HCT116 (cell line): ENCODE data around the gene SIRPA.

Experiments used
- CTCF ChIP-seq, 3 experiments: fragments of 200-600 bp in 1 of 3; sonication (generic) in 1 of 3; IDR thresholded peaks in 2 of 3; conservative IDR thresholded peaks in 1 of 3; 2 replicates each; pipeline ENCODE4 v1.5.1; 2012 to 2017; ENCODE audit warnings: low read depth in 2 of 3, low read length in 2 of 3, antibody characterized with exemption in 1 of 3, borderline replicate concordance in 1 of 3, control low read depth in 1 of 3, mild to moderate bottlenecking in 1 of 3, mixed read lengths in 1 of 3, mixed run types in 1 of 3, moderate library complexity in 1 of 3; ENCODE audit not compliant: insufficient read depth in 1 of 3
- EZH2phosphoT487 ChIP-seq: fragments of 200-600 bp; IDR thresholded peaks from 2 replicates; pipeline ENCODE4 v1.6.1; 2018; ENCODE audit warnings: antibody characterized with exemption, borderline replicate concordance
- POLR2A ChIP-seq: IDR thresholded peaks from 2 replicates; pipeline ENCODE4 v1.7.0; 2011; ENCODE audit warnings: borderline replicate concordance; ENCODE audit not compliant: insufficient read depth, insufficient read length; ENCODE audit errors: extremely low read depth
- ZNF274 ChIP-seq: fragments of 200-500 bp; sonication (Bioruptor generic); IDR thresholded peaks from 2 replicates; pipeline ENCODE4 v1.6.1; 2014; ENCODE audit warnings: mild to moderate bottlenecking, low read depth, low read length, inconsistent platforms

- TF ChIP-seq CTCF (IDR thresholded peaks at IDR 0.05 in 2 of 3, conservative IDR thresholded peaks at IDR 0.05 in 1 of 3; ENCODE audit: borderline replicate concordance in 1 of 3, insufficient read depth in 1 of 3, low read depth in 2 of 3, low read length in 2 of 3) (no peak), POLR2A (no peak), ZNF274 (no peak), EZH2phosphoT487 (no peak)
These were observed 36.3 kb upstream of the SIRPA start for GRCh38 chr20:1858871-1859270.
